GM18498 (cell line): ENCODE data around the gene ARSK.

Source experiments
- ATAC-seq: cut with Tn5 transposase; IDR thresholded peaks from one replicate; pipeline ENCODE4 v1.9.1; 2021; ENCODE audit warnings: mild to moderate bottlenecking, moderate library complexity; ENCODE audit not compliant: unreplicated experiment

ARSK gene, protein sequence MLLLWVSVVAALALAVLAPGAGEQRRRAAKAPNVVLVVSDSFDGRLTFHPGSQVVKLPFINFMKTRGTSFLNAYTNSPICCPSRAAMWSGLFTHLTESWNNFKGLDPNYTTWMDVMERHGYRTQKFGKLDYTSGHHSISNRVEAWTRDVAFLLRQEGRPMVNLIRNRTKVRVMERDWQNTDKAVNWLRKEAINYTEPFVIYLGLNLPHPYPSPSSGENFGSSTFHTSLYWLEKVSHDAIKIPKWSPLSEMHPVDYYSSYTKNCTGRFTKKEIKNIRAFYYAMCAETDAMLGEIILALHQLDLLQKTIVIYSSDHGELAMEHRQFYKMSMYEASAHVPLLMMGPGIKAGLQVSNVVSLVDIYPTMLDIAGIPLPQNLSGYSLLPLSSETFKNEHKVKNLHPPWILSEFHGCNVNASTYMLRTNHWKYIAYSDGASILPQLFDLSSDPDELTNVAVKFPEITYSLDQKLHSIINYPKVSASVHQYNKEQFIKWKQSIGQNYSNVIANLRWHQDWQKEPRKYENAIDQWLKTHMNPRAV

GRCh38 chr5:95554647-95555548 lies at the start of gene ARSK, which contains the start of gene SKIC3:
Gene ARSK, plus strand, starts transcription at chr5:95555101. Its CDS starts 178 bp downstream, at chr5:95555279.
Gene SKIC3, minus strand, starts transcription at chr5:95554977. Its CDS starts 7,827 bp downstream, at chr5:95547150.
- ATAC-seq: peak; percentile 94

DNA sequence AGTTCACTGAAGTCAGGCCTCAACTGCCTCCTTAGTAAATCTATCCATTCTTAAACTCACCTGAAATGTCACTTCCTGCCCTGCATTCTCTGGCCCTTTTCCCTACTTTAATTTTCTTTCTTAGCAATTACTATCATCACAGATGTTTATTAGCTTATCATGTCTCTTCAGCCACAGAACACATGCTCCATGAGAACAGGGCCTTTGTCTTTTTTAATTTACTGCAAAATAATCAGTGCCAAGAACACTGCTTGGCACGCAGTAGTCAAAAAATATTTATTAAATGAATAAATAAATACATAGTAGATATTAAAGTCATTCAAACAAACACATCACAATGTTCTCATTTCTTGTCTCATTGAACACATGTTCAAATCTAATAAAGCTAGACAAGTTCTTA lies 46.4 kb upstream of the ARSK start:
- ATAC-seq: no peak

- ATAC-seq: no peak
Observed at GRCh38 chr5:95511606-95512005, 43.3 kb upstream of the ARSK start.

DNA sequence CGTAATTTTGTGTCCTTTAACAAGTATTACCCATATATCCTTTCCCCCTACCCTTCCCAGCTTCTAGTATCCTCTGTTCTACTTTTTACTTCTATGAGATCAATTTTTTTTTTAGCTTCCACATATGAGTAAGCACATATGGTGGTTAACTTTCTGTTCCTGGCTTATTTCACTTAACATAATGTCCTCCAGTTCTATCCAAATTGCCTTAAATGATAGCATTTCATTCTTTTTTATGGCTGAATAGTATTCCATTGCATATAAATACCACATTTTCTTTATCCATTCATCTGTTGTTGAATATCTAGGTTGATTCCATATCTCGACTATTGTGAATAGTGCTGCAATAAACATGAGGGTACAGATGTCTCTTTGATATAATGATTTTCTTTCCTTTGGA lies 36.5 kb upstream of the ARSK start:
- no peak for ATAC-seq

- no peak for ATAC-seq
Observed at GRCh38 chr5:95519151-95519550, 35.8 kb upstream of the ARSK start.

GRCh38 chr5:95519681-95520080 lies 35.2 kb upstream of the ARSK start:
- no peak for ATAC-seq

GRCh38 chr5:95520206-95520605 lies 34.7 kb upstream of the ARSK start:
- ATAC-seq: no peak

DNA sequence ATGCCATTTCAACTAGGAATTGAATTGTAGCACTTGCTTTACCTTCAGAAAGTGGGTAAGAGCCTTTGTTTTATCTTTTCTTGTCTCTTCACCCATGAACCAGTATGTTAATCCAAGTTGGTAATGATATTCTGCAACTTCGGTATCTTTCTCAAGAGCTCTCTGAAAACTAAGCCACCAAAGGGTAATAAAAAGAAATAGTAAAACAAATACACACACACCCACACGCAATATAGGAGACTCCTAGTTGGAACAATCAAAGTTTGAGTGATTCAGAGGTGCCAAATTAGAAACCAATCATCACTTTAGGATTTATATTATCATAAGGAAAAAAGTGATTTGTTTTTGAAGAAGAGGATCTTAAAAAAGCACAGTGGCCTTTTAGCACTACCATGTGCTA lies 30.5 kb upstream of the ARSK start:
- no peak for ATAC-seq

DNA sequence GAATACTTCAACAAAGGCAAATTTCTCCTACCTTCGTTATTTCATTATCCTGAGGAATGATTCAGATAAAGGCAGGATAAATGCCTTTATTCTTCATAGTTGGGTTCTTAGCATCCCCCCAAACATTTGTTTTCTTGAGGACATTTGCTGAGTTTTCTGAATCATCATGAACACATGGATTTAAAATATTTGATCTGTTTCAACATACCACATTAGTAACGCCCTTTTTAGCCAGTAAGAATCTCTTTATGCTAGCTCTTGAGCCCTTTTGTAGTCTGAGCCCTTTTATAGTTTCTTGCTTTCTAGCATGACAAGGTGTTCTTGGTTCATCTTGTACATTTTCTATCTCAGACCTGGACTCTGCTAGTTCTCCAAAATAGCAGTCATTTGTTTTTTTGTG lies 28.0 kb upstream of the ARSK start:
- ATAC-seq: no peak

DNA sequence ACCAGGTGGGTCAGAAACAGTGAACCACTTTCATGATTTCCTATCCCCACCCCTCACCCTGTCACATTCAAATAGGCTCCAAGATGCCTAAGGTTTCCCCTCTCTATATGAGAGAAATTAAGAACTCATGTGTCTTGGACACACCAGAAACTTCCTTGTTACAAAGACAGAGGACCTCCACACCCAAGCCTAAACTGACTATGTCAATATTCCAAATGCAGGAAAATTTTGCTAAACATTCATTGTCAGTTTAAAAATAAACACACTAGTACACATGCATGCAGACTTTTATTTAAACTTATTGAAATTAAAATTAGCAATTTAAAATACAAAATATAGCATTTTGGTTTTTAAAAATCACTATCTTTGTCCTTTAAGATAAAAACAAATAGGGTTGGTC lies 26.3 kb upstream of the ARSK start:
- no peak for ATAC-seq

DNA sequence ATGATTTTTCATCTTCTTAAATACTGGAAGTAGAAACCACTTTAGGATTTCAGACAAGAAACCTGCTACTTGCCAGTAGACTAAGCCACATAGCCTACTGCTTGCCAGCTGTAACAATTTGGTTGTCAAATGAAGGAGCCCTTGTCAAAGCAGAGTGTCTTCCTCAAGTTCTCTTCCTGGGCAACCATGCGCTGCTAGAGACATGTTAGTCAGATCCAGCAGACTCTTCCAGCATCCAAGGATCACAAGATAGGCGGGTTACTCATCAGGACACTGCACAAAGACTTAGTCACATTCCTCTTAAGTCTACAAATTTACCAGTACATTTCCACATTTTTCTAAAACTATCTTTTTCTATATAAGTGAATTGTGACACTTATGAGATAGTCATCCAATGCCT lies 24.5 kb upstream of the ARSK start:
- ATAC-seq: no peak

DNA sequence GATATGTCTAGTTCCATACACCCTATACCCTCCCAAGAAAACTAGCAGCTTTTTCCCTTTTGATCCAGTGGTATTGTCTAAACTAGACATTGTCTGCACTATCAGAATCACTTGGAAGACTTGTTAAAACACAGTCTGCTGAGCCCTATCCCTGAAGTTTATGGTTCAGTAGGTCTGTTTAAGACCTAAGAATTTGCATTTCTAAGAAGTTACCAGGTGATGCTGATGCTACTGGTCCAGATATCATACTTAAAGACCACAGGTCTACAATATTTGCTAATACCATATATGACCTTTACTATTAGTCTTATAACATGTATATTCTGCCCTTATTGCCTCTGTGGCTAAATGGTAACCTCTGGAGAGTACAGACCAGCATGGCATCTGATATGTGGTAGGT lies 23.4 kb upstream of the ARSK start:
- no peak for ATAC-seq

GRCh38 chr5:95532415-95532814 lies 22.5 kb upstream of the ARSK start:
- ATAC-seq: no peak

DNA sequence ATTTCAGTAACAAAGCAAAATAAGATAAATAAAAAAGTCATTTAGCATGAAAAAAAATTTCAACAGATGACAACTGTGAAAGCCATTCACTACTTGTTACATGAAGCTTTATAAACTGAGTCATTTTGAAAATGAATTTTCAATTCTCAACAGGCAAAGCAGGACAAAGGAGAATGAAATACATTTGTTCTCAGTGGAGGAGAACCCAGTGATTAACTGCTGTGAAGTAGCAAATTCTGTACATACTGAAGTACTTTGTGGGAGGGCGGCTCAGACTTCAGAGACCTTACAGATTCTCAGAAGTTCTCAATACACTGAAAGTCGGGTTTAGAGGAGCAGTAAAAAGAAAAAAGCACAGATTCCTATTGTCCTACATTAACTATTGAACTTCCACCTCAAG lies 21.8 kb upstream of the ARSK start:
- no peak for ATAC-seq

GRCh38 chr5:95533761-95534160 lies 21.1 kb upstream of the ARSK start:
- no peak for ATAC-seq

DNA sequence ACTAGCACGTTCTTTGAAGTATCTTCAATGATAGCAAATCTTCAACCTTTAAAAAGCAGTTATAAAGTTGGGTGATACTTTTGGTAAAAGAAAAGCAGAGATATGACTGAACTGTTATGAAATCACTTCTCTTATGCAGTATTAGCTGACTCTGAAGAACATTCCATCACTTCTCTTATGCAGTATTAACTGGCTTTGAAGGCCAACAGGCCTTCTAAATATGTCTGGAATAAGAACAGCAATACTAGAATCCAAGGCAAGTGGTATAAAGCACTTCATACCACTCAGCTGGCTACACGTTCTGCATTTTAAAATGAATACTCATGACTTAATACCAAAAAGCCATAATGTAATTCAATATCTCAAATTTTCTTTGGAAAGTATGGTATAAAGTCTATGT lies 17.4 kb upstream of the ARSK start:
- ATAC-seq: no peak

- no peak for ATAC-seq
Observed at GRCh38 chr5:95543017-95543705, 11.7 kb upstream of the ARSK start.

DNA sequence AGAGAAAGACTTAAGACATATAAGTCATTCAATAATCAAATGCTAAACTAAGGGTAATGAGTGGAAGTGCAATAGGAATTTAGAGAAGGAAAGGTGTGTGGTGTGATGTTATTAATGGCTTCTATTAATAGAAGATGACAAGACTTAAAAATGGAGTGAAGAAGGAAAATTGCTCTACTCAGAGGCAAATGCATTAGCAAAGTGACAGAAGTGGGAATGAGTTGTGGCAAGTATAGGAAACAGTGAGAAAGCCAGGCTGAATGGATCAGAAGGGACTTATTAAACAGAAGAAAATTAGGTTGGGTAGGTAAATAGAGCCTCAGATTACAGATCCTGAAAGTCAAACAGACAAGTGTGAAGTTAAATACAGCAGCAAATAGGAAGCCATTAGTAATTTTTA lies 5.9 kb upstream of the ARSK start:
- no peak for ATAC-seq

GRCh38 chr5:95554331-95554646 lies 612 bp upstream of the ARSK start:
- ATAC-seq: peak; percentile 26

DNA sequence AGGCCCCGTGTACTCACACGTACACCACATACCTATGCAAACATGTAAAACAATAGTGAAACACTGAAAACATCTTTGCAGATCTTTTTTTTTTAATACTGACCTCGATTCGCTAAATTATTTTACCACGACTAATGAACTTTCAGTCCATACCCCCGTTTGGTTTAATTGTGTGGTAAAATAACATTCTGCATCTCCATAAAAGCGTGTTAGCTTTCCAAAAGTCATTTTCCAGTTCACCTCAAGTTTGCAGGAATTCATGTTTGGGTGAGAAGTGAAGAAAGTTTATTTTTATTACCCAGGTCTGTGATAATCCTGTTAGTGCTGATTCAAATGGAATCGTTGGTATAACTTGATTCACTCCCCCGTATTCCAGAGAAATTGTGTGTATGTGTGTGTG lies 652 bp downstream of the ARSK start:
- no peak for ATAC-seq

GRCh38 chr5:95557841-95558240 lies 2.9 kb downstream of the ARSK start:
- ATAC-seq: no peak
